A673 (cell line): Measurements from ENCODE around the gene PLCG1. TPM values are rescaled to one million over a fixed set of nuclear protein-coding genes. Genes with fewer than 3 reads are reported as not detected.

Source experiments
- BruUV-seq: library from RNA; stranded (reverse); fragments of 400-500 nt; replicated peaks from 2 replicates; lab custom pipeline; 2021; lab: Mats Ljungman, UMichigan
- CTCF ChIA-PET: fragments of 300-600 bp; sonication (Branson Sonifier 250); formaldehyde crosslinking; loops from one replicate; lab custom pipeline; 2022; ENCODE audit warnings: antibody characterized with exemption; lab: Charles Lee
- POLR2A ChIA-PET: fragments of 300-600 bp; sonication (Branson Sonifier 250); formaldehyde crosslinking; loops from one replicate; lab custom pipeline; 2022; ENCODE audit warnings: antibody characterized with exemption; ENCODE audit not compliant: low non-redundant PET; lab: Charles Lee
- DNase-seq: peaks from one replicate; pipeline ENCODE4 v3.0.0-alpha.2; 2015; ENCODE audit warnings: low spot score
- H3K27ac ChIP-seq: fragments of 200-600 bp; sonication (generic); 2 replicates; pipeline ENCODE4 v1.5.1; 2016; ENCODE audit warnings: mixed run types, low read depth, mild to moderate bottlenecking, mixed read lengths, antibody characterized with exemption, low read length; ENCODE audit not compliant: poor library complexity, severe bottlenecking
- H3K27me3 ChIP-seq: fragments of 200-600 bp; sonication (generic); replicated peaks from 2 replicates; pipeline ENCODE4 v1.6.1; 2017; ENCODE audit warnings: mixed run types, low read depth, mild to moderate bottlenecking, mixed read lengths, antibody characterized with exemption, low read length; ENCODE audit not compliant: insufficient read depth, poor library complexity
- H3K36me3 ChIP-seq: fragments of 200-600 bp; sonication (generic); 2 replicates; pipeline ENCODE4 v1.6.1; 2016; ENCODE audit warnings: mixed run types, mild to moderate bottlenecking, mixed read lengths, antibody characterized with exemption, low read length; ENCODE audit not compliant: insufficient read depth, poor library complexity, severe bottlenecking
- H3K4me1 ChIP-seq: fragments of 200-600 bp; sonication (generic); 2 replicates; pipeline ENCODE4 v1.6.1; 2017; ENCODE audit warnings: mixed run types, mild to moderate bottlenecking, mixed read lengths, antibody characterized with exemption, low read length; ENCODE audit not compliant: insufficient read depth, poor library complexity, severe bottlenecking
- H3K4me3 ChIP-seq: fragments of 200-600 bp; sonication (generic); 2 replicates; pipeline ENCODE4 v1.5.1; 2016; ENCODE audit warnings: low read depth, mixed run types, mild to moderate bottlenecking, mixed read lengths, low read length; ENCODE audit not compliant: poor library complexity, severe bottlenecking
- H3K9me3 ChIP-seq: fragments of 200-600 bp; sonication (generic); 2 replicates; pipeline ENCODE4 v1.6.1; 2016; ENCODE audit warnings: mixed run types, low read depth, mild to moderate bottlenecking, mixed read lengths, antibody characterized with exemption, low read length; ENCODE audit not compliant: poor library complexity, severe bottlenecking
- CTCF ChIP-seq: fragments of 300-800, 200-600 bp; sonication (generic); conservative IDR thresholded peaks from 2 replicates; pipeline ENCODE4 v1.5.1; 2017; ENCODE audit warnings: low read depth, mild to moderate bottlenecking, antibody characterized with exemption, low read length, moderate library complexity, mixed read lengths
- EZH2 ChIP-seq: fragments of 200-600 bp; sonication (generic); IDR thresholded peaks from 2 replicates; pipeline ENCODE4 v1.6.1; 2017; ENCODE audit warnings: borderline replicate concordance, low read depth, mild to moderate bottlenecking, mixed read lengths, antibody characterized with exemption, low read length; ENCODE audit not compliant: poor library complexity, severe bottlenecking
- intact Hi-C: fragments of 100-400 bp; cut with micrococcal nuclease; formaldehyde crosslinking; loops from one replicate; pipeline ENCODE4 v1.10.0; 2022; ENCODE audit not compliant: unreplicated experiment
- total RNA-seq: library from RNA; stranded (reverse); gene quantifications from 2 replicates; pipeline ENCODE4 v1.2.3, GENCODE V29; 2021

PLCG1 gene
- total RNA-seq, 1 experiment from 2014 or later, result 146 TPM

- intact Hi-C loops, result no loop called here
- H3K4me1 ChIP-seq, result peaks cover 14% of the 10 kb centered on the region
- ChIA-PET CTCF (no interaction called here), POLR2A (no interaction called here)
- peaks cover 11% of the 10 kb centered on the region for H3K36me3 ChIP-seq
- no peak overlapping the region for H3K4me3 ChIP-seq
- no peak overlapping the region for H3K27ac ChIP-seq
- no peak for DNase-seq
- no peaks in the 10 kb centered on the region for H3K9me3 ChIP-seq
- TF ChIP-seq CTCF (no peak), EZH2 (no peak)
- H3K27me3 ChIP-seq, result no peaks in the 10 kb centered on the region
- no TSS peak for BruUV-seq
Measured at GRCh38 chr20:41180599-41181333, 43.4 kb downstream of the PLCG1 start.

DNA sequence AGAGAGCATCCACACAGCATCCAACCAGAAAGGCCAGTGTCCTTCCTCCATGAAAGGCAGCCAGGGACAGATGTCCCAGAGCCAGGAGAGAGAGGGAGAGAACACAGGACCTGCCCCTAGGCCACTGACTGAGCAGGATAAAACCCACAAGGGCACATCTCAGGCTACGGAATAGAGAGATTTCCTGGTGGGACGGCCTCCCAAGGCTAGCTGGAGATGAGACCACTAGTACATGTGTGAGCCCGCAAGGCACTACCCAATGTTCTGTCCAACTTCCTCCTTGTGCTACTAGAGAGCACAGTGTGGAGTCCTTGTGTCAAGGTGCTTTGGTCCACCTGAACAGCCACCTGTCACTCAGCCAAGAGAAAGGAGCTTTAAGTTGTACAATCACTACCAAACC lies 44.2 kb downstream of the PLCG1 start:
- Histone ChIP-seq H3K36me3 (peaks cover 3% of the 10 kb centered on the region), H3K27me3 (no peaks in the 10 kb centered on the region), H3K4me1 (peaks cover 14% of the 10 kb centered on the region), H3K4me3 (no peak overlapping the region), H3K9me3 (no peaks in the 10 kb centered on the region), H3K27ac (no peak overlapping the region)
- no peak for TF ChIP-seq EZH2
- no peak for TF ChIP-seq CTCF
- CTCF ChIA-PET, result interaction anchor here (1.0 kb wide), 1 partner anchor 9 kb away, joined by 3 read pairs; no protein-coding TSS in a partner anchor
- DNase-seq, result no peak
- POLR2A ChIA-PET, result no interaction called here
- intact Hi-C loops, result no loop called here
- BruUV-seq, result no TSS peak

GRCh38 chr20:41182296-41183212 lies 45.2 kb downstream of the PLCG1 start:
- DNase-seq, result no peak
- intact Hi-C loops, result no loop called here

More at GRCh38 chr20:41182296-41183212, 45.2 kb downstream of the PLCG1 start:
- ChIA-PET POLR2A (no interaction called here), CTCF (interaction anchor here (1.0 kb wide), 1 partner anchor 10 kb away, joined by 3 read pairs; no protein-coding TSS in a partner anchor)
- Histone ChIP-seq H3K27ac (no peak overlapping the region), H3K36me3 (no peaks in the 10 kb centered on the region), H3K9me3 (no peaks in the 10 kb centered on the region), H3K27me3 (no peaks in the 10 kb centered on the region), H3K4me3 (no peak overlapping the region), H3K4me1 (peaks cover 14% of the 10 kb centered on the region)
- no TSS peak for BruUV-seq
- TF ChIP-seq CTCF, result no peak
- TF ChIP-seq EZH2, result no peak
